HS-5 (cell line): ENCODE measurements around the gene PTK6.
"Not testable (repeated sequence)": the region's sequence is repeated elsewhere in the genome, so short reads cannot be mapped to it uniquely, and the experiment has no call there.

Experiments
- DNase-seq: peaks from one replicate; pipeline ENCODE4 v3.0.0-alpha.2; 2012; ENCODE audit warnings: low read depth

PTK6 gene

GRCh38 chr20:63529861-63530787 lies 7.1 kb downstream of the PTK6 start:
- no peak for DNase-seq

- no peak for DNase-seq
Measured at GRCh38 chr20:63529180-63529860, 7.9 kb downstream of the PTK6 start.

GRCh38 chr20:63527184-63527583 lies 10.0 kb downstream of the PTK6 start:
- DNase-seq: no peak

GRCh38 chr20:63525971-63526370 lies 11.2 kb downstream of the PTK6 start:
- DNase-seq: no peak

- DNase-seq: no peak
Measured at GRCh38 chr20:63525185-63525584, 12.0 kb downstream of the PTK6 start.

GRCh38 chr20:63522981-63523611 lies 14.1 kb downstream of the PTK6 start:
- no peak for DNase-seq

- DNase-seq: no peak
Measured at GRCh38 chr20:63522091-63522868, 14.9 kb downstream of the PTK6 start.

GRCh38 chr20:63521602-63522001 lies 15.6 kb downstream of the PTK6 start:
- no peak for DNase-seq

- no peak for DNase-seq
Measured at GRCh38 chr20:63520934-63521601, 16.1 kb downstream of the PTK6 start.

GRCh38 chr20:63520504-63520933 lies 16.7 kb downstream of the PTK6 start, which contains the start of gene PPDPF:
PPDPF (plus strand) TSS chr20:63520765; CDS start chr20:63521309, 544 bp downstream.
- no peak for DNase-seq

GRCh38 chr20:63519668-63520503 lies 17.3 kb downstream of the PTK6 start:
- DNase-seq: peak; percentile 40

- no peak for DNase-seq
Measured at GRCh38 chr20:63518946-63519667, 18.1 kb downstream of the PTK6 start.

GRCh38 chr20:63518351-63518861 lies 18.8 kb downstream of the PTK6 start:
- DNase-seq: no peak

- no peak for DNase-seq
Measured at GRCh38 chr20:63517376-63518309, 19.5 kb downstream of the PTK6 start.

- DNase-seq: not testable (repeated sequence)
Measured at GRCh38 chr20:63514520-63514919, 22.7 kb downstream of the PTK6 start.

- DNase-seq: no peak
Measured at GRCh38 chr20:63513207-63513606, 24.0 kb downstream of the PTK6 start.

- DNase-seq: no peak
Measured at GRCh38 chr20:63509088-63509564, 28.1 kb downstream of the PTK6 start.
